K562 (cell line): Measurements from ENCODE around the gene ATXN7L1. TPM values are rescaled to one million over a fixed set of nuclear protein-coding genes. Genes with fewer than 3 reads are reported as not detected.

Source experiments
- ATAC-seq: fragments of 200-7000 bp; cut with Tn5 transposase; 3 replicates; pipeline ENCODE4 v1.9.1; 2020; ENCODE audit warnings: moderate library complexity
- BruUV-seq: library from RNA; stranded (reverse); fragments of 400-500 nt; replicated peaks from 2 replicates; lab custom pipeline; 2021; lab: Mats Ljungman, UMichigan
- CTCF ChIA-PET: fragments of 300-600 bp; formaldehyde crosslinking; extraction: SDS; loops from one replicate; lab custom pipeline; 2021; ENCODE audit warnings: low intra/inter-chr PET ratio; lab: Yijun Ruan, JAX
- POLR2A ChIA-PET: fragments of 300-600, 350-650 bp; sonication (Branson Sonifier 250); formaldehyde crosslinking; extraction: SDS; loops from one replicate; lab custom pipeline; 2021; ENCODE audit warnings: antibody characterized with exemption, inconsistent platforms; lab: Yijun Ruan, JAX
- DNase-seq, 4 experiments: peaks; one replicate each; pipeline versions ENCODE4 v3.0.0 to v3.0.0-alpha.2; 2011 to 2018; ENCODE audit warnings: low spot score in 3 of 4, mixed read lengths in 3 of 4; ENCODE audit errors: extremely low read depth in 1 of 4
- FAIRE-seq: peaks from 2 replicates; lab custom pipeline; 2011; peaks lifted over from hg19 to GRCh38; lab: Jason Lieb, UNC
- H2AFZ ChIP-seq: 2 replicates; pipeline ENCODE4 v1.6.0; 2011; ENCODE audit warnings: low read depth, low read length, control low read depth, inconsistent platforms
- H3K27ac ChIP-seq: fragments of 200-600 bp; 3 replicates; pipeline ENCODE4 v1.8.0; 2011; ENCODE audit warnings: low read depth, mild to moderate bottlenecking, control low read depth, inconsistent platforms, low read length, moderate library complexity, mixed read lengths; ENCODE audit errors: extremely low read depth
- H3K27me3 ChIP-seq, 2 experiments: fragments of 300-600 bp in 1 of 2; 2 replicates in 1 of 2; 3 replicates in 1 of 2; pipeline versions ENCODE4 v1.6.0 to v1.8.0; 2011; ENCODE audit warnings: inconsistent platforms in 2 of 2, low read length in 2 of 2, mild to moderate bottlenecking in 1 of 2, mixed read lengths in 1 of 2, moderate library complexity in 1 of 2; ENCODE audit not compliant: control insufficient read depth in 2 of 2, insufficient read depth in 2 of 2
- H3K36me3 ChIP-seq: fragments of 300-600 bp; 3 replicates; pipeline ENCODE4 v1.8.0; 2011; ENCODE audit warnings: mild to moderate bottlenecking, low read length, inconsistent platforms; ENCODE audit not compliant: control insufficient read depth, insufficient read depth
- H3K4me1 ChIP-seq, 2 experiments: fragments of 200-600 bp in 1 of 2; replicated peaks in 1 of 2; 2 replicates in 1 of 2; 3 replicates in 1 of 2; pipeline versions ENCODE4 v1.5.1 to v1.8.0; 2011; ENCODE audit warnings: inconsistent platforms in 2 of 2, low read length in 2 of 2, mild to moderate bottlenecking in 1 of 2, mixed read lengths in 1 of 2, moderate library complexity in 1 of 2; ENCODE audit not compliant: control insufficient read depth in 2 of 2, insufficient read depth in 2 of 2
- H3K4me2 ChIP-seq: 2 replicates; pipeline ENCODE4 v1.6.1; 2011; ENCODE audit warnings: low read length, control low read depth, inconsistent platforms, mixed read lengths; ENCODE audit not compliant: insufficient read depth
- H3K4me3 ChIP-seq: fragments of 200-600 bp; sonication (generic), shearing (Covaris generic); 2 replicates; pipeline ENCODE4 v1.5.1; 2016; ENCODE audit warnings: control low read depth, inconsistent platforms
- H3K79me2 ChIP-seq: fragments of 200-600 bp; 3 replicates; pipeline ENCODE4 v1.8.0; 2011; ENCODE audit warnings: low read length, inconsistent platforms; ENCODE audit not compliant: control insufficient read depth, insufficient read depth
- H3K9ac ChIP-seq, 2 experiments: 2 replicates each; pipeline versions ENCODE4 v1.6.0 to v1.6.1; 2011; ENCODE audit warnings: low read depth in 2 of 2, low read length in 2 of 2, control low read depth in 1 of 2, inconsistent platforms in 1 of 2, mild to moderate bottlenecking in 1 of 2, mixed read lengths in 1 of 2; ENCODE audit not compliant: insufficient read depth in 1 of 2
- H3K9me1 ChIP-seq: one replicate; pipeline ENCODE4 v1.6.0; 2011; ENCODE audit warnings: inconsistent platforms, mild to moderate bottlenecking, low read length, moderate library complexity; ENCODE audit not compliant: control insufficient read depth, insufficient read depth
- H3K9me3 ChIP-seq: replicated peaks from 2 replicates; pipeline ENCODE4 v1.5.1; 2011; ENCODE audit warnings: low read depth, low read length, inconsistent platforms; ENCODE audit not compliant: control insufficient read depth, insufficient read depth
- H4K20me1 ChIP-seq: replicated peaks from 2 replicates; pipeline ENCODE4 v1.6.1; 2011; ENCODE audit warnings: low read length, inconsistent platforms, mixed read lengths; ENCODE audit not compliant: control insufficient read depth, insufficient read depth
- BRD9 ChIP-seq: fragments of 450-650 bp; IDR thresholded peaks from 2 replicates; pipeline ENCODE4 v1.6.1; 2018; ENCODE audit warnings: low read depth; ENCODE audit not compliant: partially characterized antibody
- RAD21 ChIP-seq, 2 experiments: fragments of 250-450 bp in 1 of 2; fragments of 450-650 bp in 1 of 2; sonication (Bioruptor Pico) in 1 of 2; formaldehyde crosslinking in 1 of 2; IDR thresholded peaks in 1 of 2; conservative IDR thresholded peaks in 1 of 2; 2 replicates each; pipeline versions ENCODE4 v1.4.0 to v1.8.0; 2020 to 2022; ENCODE audit warnings: mild to moderate bottlenecking in 2 of 2, moderate library complexity in 1 of 2
- RAD51 ChIP-seq: fragments of 450-650 bp; IDR thresholded peaks from 2 replicates; pipeline ENCODE4 v1.7.1; 2016; ENCODE audit warnings: low read depth, mild to moderate bottlenecking, borderline replicate concordance
- TARDBP ChIP-seq: fragments of 450-650 bp; IDR thresholded peaks from 2 replicates; pipeline ENCODE4 v1.6.1; 2016
- USF2 ChIP-seq: sonication (generic); formaldehyde crosslinking; IDR thresholded peaks from 2 replicates; pipeline ENCODE4 v1.5.0; 2020; ENCODE audit warnings: missing genetic modification reagents
- ZFP36 ChIP-seq: fragments of 150-350 bp; IDR thresholded peaks from 2 replicates; pipeline ENCODE4 v1.6.1; 2018; ENCODE audit warnings: low read length, low read depth; ENCODE audit not compliant: partially characterized antibody
- WGBS: fragments of 100-300 bp; shearing (Covaris generic); methylation state at CpG from one replicate; pipeline ENCODE4 v1.1.6; 2016; ENCODE audit warnings: low coverage, mixed read lengths; ENCODE audit not compliant: insufficient coverage; ENCODE audit errors: missing lambda C conversion rate; 5-methylcytosine and 5-hydroxymethylcytosine counted together
- in situ Hi-C: fragments of 300-500 bp; cut with MboI; formaldehyde crosslinking; loops from 4 replicates; pipeline ENCODE4 v1.15.0; 2018; ENCODE audit warnings: inconsistent platforms, mixed read lengths
- intact Hi-C: fragments of 100-400 bp; cut with micrococcal nuclease; formaldehyde crosslinking; loops from 2 replicates; pipeline ENCODE4 v1.14.2; 2022
- polyA plus RNA-seq, 8 experiments: library from polyadenylated mRNA; depleted of rRNA in 4 of 8; stranded (reverse) in 5 of 8; unstranded in 3 of 8; fragments of >200 nt; fragmentation: Nextera tagmentation in 2 of 8; fragmentation: Illumina TruSeq in 1 of 8; extraction: Ambion mirVana in 2 of 8; extraction: Trizol in 1 of 8; gene quantifications; 2 replicates each; pipeline versions ENCODE4 v1.2.1 to v1.2.3, GENCODE V29; 2011 to 2014; ENCODE audit warnings: inconsistent platforms in 1 of 8, missing spikeins in 1 of 8
- total RNA-seq, 7 experiments: library from RNA; depleted of rRNA in 6 of 7; stranded (reverse); fragments of >200 nt in 6 of 7; fragmentation: Illumina TruSeq in 2 of 7; extraction: Trizol in 2 of 7; gene quantifications; 2 replicates each; pipeline versions ENCODE4 v1.2.1 to v1.2.3, GENCODE V29; 2011 to 2021; ENCODE audit warnings: low replicate concordance in 1 of 7
- TF ChIP-seq, protein P1 (sequence below): sonication (generic); formaldehyde crosslinking; IDR thresholded peaks from 2 replicates; pipeline ENCODE4 v1.9.0; 2022; ENCODE audit warnings: mild to moderate bottlenecking, missing genetic modification reagents
- TF ChIP-seq, protein P2 (sequence below): fragments of 250-450 bp; sonication (Bioruptor Pico); IDR thresholded peaks from 2 replicates; pipeline ENCODE4 v1.8.0; 2022; ENCODE audit warnings: inconsistent platforms
- TF ChIP-seq, protein P3 (sequence below): fragments of 450-650 bp; IDR thresholded peaks from 2 replicates; pipeline ENCODE4 v1.6.1; 2018; ENCODE audit not compliant: partially characterized antibody
- TF ChIP-seq, protein P4 (sequence below), 3 experiments: IDR thresholded peaks in 2 of 3; conservative IDR thresholded peaks in 1 of 3; 2 replicates each; pipeline ENCODE4 v1.5.1; 2011 to 2012; ENCODE audit warnings: low read length in 3 of 3, mild to moderate bottlenecking in 3 of 3, control low read depth in 2 of 3, improper control_type of control experiment in 1 of 3, inconsistent platforms in 1 of 3, low read depth in 1 of 3, mixed read lengths in 1 of 3, moderate library complexity in 1 of 3; ENCODE audit not compliant: insufficient read depth in 2 of 3

The ATXN7L1 gene
- total and polyA plus RNA-seq, 9 of the 15 experiments (the other 6 are each of a cell fraction or from before 2014, with no cell fraction given) = 6.6 to 13.7 (median 10.7) TPM

- TF ChIP-seq, protein P1, sequence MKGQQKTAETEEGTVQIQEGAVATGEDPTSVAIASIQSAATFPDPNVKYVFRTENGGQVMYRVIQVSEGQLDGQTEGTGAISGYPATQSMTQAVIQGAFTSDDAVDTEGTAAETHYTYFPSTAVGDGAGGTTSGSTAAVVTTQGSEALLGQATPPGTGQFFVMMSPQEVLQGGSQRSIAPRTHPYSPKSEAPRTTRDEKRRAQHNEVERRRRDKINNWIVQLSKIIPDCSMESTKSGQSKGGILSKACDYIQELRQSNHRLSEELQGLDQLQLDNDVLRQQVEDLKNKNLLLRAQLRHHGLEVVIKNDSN = peak; percentile 63
- TF ChIP-seq RAD21 (CRISPR knock-in tag; conservative IDR thresholded peaks at IDR 0.05 in 1 of 2, IDR thresholded peaks at IDR 0.05 in 1 of 2) (peak in 1 of 2 experiments; percentile 22; a peak in 2 of 4 replicates), ZFP36 (peak; percentile 86), BRD9 (no peak), RAD51 (peak; percentile 55; the same call in 1 of the 2 replicates), TARDBP (no peak), USF2 (CRISPR knock-in tag) (peak; percentile 61)
- TF ChIP-seq, protein P2, sequence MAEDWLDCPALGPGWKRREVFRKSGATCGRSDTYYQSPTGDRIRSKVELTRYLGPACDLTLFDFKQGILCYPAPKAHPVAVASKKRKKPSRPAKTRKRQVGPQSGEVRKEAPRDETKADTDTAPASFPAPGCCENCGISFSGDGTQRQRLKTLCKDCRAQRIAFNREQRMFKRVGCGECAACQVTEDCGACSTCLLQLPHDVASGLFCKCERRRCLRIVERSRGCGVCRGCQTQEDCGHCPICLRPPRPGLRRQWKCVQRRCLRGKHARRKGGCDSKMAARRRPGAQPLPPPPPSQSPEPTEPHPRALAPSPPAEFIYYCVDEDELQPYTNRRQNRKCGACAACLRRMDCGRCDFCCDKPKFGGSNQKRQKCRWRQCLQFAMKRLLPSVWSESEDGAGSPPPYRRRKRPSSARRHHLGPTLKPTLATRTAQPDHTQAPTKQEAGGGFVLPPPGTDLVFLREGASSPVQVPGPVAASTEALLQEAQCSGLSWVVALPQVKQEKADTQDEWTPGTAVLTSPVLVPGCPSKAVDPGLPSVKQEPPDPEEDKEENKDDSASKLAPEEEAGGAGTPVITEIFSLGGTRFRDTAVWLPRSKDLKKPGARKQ (CRISPR knock-in tag) = no peak
- TF ChIP-seq, protein P3, sequence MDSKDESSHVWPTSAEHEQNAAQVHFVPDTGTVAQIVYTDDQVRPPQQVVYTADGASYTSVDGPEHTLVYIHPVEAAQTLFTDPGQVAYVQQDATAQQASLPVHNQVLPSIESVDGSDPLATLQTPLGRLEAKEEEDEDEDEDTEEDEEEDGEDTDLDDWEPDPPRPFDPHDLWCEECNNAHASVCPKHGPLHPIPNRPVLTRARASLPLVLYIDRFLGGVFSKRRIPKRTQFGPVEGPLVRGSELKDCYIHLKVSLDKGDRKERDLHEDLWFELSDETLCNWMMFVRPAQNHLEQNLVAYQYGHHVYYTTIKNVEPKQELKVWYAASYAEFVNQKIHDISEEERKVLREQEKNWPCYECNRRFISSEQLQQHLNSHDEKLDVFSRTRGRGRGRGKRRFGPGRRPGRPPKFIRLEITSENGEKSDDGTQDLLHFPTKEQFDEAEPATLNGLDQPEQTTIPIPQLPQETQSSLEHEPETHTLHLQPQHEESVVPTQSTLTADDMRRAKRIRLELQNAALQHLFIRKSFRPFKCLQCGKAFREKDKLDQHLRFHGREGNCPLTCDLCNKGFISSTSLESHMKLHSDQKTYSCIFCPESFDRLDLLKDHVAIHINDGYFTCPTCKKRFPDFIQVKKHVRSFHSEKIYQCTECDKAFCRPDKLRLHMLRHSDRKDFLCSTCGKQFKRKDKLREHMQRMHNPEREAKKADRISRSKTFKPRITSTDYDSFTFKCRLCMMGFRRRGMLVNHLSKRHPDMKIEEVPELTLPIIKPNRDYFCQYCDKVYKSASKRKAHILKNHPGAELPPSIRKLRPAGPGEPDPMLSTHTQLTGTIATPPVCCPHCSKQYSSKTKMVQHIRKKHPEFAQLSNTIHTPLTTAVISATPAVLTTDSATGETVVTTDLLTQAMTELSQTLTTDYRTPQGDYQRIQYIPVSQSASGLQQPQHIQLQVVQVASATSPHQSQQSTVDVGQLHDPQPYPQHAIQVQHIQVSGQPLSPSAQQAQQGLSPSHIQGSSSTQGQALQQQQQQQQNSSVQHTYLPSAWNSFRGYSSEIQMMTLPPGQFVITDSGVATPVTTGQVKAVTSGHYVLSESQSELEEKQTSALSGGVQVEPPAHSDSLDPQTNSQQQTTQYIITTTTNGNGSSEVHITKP = no peak
- TF ChIP-seq, protein P4, sequence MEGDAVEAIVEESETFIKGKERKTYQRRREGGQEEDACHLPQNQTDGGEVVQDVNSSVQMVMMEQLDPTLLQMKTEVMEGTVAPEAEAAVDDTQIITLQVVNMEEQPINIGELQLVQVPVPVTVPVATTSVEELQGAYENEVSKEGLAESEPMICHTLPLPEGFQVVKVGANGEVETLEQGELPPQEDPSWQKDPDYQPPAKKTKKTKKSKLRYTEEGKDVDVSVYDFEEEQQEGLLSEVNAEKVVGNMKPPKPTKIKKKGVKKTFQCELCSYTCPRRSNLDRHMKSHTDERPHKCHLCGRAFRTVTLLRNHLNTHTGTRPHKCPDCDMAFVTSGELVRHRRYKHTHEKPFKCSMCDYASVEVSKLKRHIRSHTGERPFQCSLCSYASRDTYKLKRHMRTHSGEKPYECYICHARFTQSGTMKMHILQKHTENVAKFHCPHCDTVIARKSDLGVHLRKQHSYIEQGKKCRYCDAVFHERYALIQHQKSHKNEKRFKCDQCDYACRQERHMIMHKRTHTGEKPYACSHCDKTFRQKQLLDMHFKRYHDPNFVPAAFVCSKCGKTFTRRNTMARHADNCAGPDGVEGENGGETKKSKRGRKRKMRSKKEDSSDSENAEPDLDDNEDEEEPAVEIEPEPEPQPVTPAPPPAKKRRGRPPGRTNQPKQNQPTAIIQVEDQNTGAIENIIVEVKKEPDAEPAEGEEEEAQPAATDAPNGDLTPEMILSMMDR (IDR thresholded peaks at IDR 0.05 in 2 of 3, conservative IDR thresholded peaks at IDR 0.05 in 1 of 3; ENCODE audit: insufficient read depth in 2 of 3, low read depth in 1 of 3, low read length in 3 of 3) = peak; percentile 35 to 45 (median 38); a peak in 5 of 6 replicates
- Histone ChIP-seq H3K4me2 (no peak overlapping the region), H3K36me3 (no peaks in the 10 kb centered on the region), H2AFZ (no peak overlapping the region), H4K20me1 (0 out of 2 replicates have a peak, but pooled peaks cover 10% of the 10 kb centered on the region), H3K4me3 (no peak overlapping the region), H3K27ac (no peak overlapping the region), H3K79me2 (no peaks in the 10 kb centered on the region), H3K9ac (no peak overlapping the region), H3K4me1 (no peaks in the 10 kb centered on the region; a peak in 1 of 5 replicates), H3K9me3 (no peaks in the 10 kb centered on the region), H3K27me3 (peaks cover 5 to 36% of the 10 kb centered on the region in 2 experiments; a peak in 4 of 5 replicates), H3K9me1 (peaks cover 6% of the 10 kb centered on the region)
- in situ Hi-C loops (no loop called here), intact Hi-C loops (no loop called here)
- DNase-seq = peak in 3 of 4 experiments; percentile 21 to 29 (median 27)
- CTCF ChIA-PET = no interaction called here
- WGBS = 7% methylated on average over 7 of the region's 7 CpGs
- peak; percentile 79 for ATAC-seq
- FAIRE-seq = no peak
- no TSS peak for BruUV-seq
- POLR2A ChIA-PET = no interaction called here
Measured at GRCh38 chr7:105745681-105746330, 130.6 kb downstream of the ATXN7L1 start.
